HG02884 (cell line): ENCODE data around the gene BBX.

Experiments used
- ATAC-seq: cut with Tn5 transposase; IDR thresholded peaks from one replicate; pipeline ENCODE4 v1.9.1; 2021; ENCODE audit warnings: mild to moderate bottlenecking, moderate library complexity; ENCODE audit not compliant: unreplicated experiment

BBX gene

GRCh38 chr3:107522510-107523288 lies at the start of gene BBX:
BBX (plus strand) TSS chr3:107522962; CDS start chr3:107710461, 187,499 bp downstream.
- peak; percentile 91 for ATAC-seq

- ATAC-seq, result no peak
Observed at GRCh38 chr3:107476462-107476861, 46.3 kb upstream of the BBX start.

GRCh38 chr3:107487490-107487889 lies 35.3 kb upstream of the BBX start:
- ATAC-seq, result no peak

- no peak for ATAC-seq
Observed at GRCh38 chr3:107488942-107489341, 33.8 kb upstream of the BBX start.

- no peak for ATAC-seq
Observed at GRCh38 chr3:107493134-107493533, 29.6 kb upstream of the BBX start.

GRCh38 chr3:107496855-107497254 lies 25.9 kb upstream of the BBX start:
- no peak for ATAC-seq

- no peak for ATAC-seq
Observed at GRCh38 chr3:107498646-107499045, 24.1 kb upstream of the BBX start.

- no peak for ATAC-seq
Observed at GRCh38 chr3:107506458-107506857, 16.3 kb upstream of the BBX start.

GRCh38 chr3:107508331-107508730 lies 14.4 kb upstream of the BBX start:
- ATAC-seq, result no peak

GRCh38 chr3:107512108-107512507 lies 10.7 kb upstream of the BBX start:
- ATAC-seq, result no peak

- no peak for ATAC-seq
Observed at GRCh38 chr3:107514453-107514852, 8.3 kb upstream of the BBX start.

GRCh38 chr3:107516475-107516874 lies 6.3 kb upstream of the BBX start:
- ATAC-seq, result no peak

GRCh38 chr3:107520535-107520934 lies 2.2 kb upstream of the BBX start:
- ATAC-seq, result no peak

GRCh38 chr3:107521469-107522059 lies 1.2 kb upstream of the BBX start:
- no peak for ATAC-seq

GRCh38 chr3:107523289-107523538 lies 452 bp downstream of the BBX start:
- peak; percentile 13 for ATAC-seq

GRCh38 chr3:107523539-107524325 lies 970 bp downstream of the BBX start:
- ATAC-seq, result peak; percentile 19

- no peak for ATAC-seq
Observed at GRCh38 chr3:107524326-107524840, 1.6 kb downstream of the BBX start.

- ATAC-seq, result no peak
Observed at GRCh38 chr3:107524841-107525643, 2.3 kb downstream of the BBX start.

- ATAC-seq, result no peak
Observed at GRCh38 chr3:107525644-107526305, 3.0 kb downstream of the BBX start.

- no peak for ATAC-seq
Observed at GRCh38 chr3:107531917-107532469, 9.2 kb downstream of the BBX start.
